Measurements from ENCODE around the gene TPRX2. TPM values are rescaled to one million over a fixed set of nuclear protein-coding genes. Genes with fewer than 3 reads are reported as not detected.
"Not testable (repeated sequence)": the region's sequence is repeated elsewhere in the genome, so short reads cannot be mapped to it uniquely, and the experiment has no call there.

The TPRX2 gene
- total RNA-seq, 1 donor from 2014 or later = not detected

DNA sequence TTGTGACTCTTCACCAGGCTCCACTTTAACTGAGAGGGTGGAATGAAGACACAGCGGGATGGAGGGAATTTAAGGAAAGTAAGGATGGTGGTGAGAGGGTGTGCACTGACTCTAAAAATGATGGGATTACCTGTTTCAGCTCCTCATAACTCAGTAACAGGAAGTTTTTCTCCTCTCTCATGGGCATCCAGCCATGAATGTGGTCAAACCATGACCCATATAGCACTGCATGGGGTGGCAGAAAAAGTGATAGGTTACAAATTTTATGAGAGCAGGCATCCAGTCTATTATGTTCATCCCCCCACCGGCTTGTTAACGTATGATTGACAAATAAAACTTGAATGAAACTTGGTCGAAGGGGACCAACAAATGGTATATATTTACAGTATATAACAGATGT lies 19.9 kb downstream of the TPRX2 start:
- H3K4me1 Mint-ChIP-seq = no peaks in the 10 kb centered on the region
- TF ChIP-seq, protein P1, sequence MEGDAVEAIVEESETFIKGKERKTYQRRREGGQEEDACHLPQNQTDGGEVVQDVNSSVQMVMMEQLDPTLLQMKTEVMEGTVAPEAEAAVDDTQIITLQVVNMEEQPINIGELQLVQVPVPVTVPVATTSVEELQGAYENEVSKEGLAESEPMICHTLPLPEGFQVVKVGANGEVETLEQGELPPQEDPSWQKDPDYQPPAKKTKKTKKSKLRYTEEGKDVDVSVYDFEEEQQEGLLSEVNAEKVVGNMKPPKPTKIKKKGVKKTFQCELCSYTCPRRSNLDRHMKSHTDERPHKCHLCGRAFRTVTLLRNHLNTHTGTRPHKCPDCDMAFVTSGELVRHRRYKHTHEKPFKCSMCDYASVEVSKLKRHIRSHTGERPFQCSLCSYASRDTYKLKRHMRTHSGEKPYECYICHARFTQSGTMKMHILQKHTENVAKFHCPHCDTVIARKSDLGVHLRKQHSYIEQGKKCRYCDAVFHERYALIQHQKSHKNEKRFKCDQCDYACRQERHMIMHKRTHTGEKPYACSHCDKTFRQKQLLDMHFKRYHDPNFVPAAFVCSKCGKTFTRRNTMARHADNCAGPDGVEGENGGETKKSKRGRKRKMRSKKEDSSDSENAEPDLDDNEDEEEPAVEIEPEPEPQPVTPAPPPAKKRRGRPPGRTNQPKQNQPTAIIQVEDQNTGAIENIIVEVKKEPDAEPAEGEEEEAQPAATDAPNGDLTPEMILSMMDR (IDR thresholded peaks at IDR 0.05; ENCODE audit: unreplicated experiment) = no peak
- no peak overlapping the region for H3K27ac Mint-ChIP-seq
- H3K9me3 Mint-ChIP-seq = peaks cover 3% of the 10 kb centered on the region
- no peak for DNase-seq (ENCODE audit: low spot score in 2 of 2, unreplicated experiment in 2 of 2)
- no peak overlapping the region for H3K4me3 Mint-ChIP-seq
- peaks cover 5% of the 10 kb centered on the region for H3K27me3 Mint-ChIP-seq (ENCODE audit: low read depth)
- no peaks in the 10 kb centered on the region for H3K36me3 Mint-ChIP-seq

DNA sequence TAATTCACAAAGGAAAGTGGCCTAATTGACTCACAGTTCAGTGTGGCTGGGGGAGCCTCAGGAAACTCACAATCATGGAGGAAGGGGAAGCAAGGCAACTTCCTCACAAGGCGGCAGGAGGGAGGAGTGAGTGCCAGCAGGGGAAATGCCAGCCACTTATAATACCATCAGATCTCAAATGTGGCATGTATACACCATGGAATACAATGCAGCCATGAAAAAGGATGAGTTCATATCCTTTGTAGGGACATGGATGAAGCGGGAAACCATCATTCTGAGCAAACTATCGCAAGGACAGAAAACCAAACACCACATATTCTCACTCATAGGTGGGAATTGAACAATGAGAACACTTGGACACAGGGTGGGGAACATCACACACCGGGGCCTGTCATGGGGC lies 20.4 kb downstream of the TPRX2 start:
- not testable (repeated sequence) for H3K4me1 Mint-ChIP-seq; H3K4me3 Mint-ChIP-seq; H3K27me3 Mint-ChIP-seq (ENCODE audit: low read depth); H3K9me3 Mint-ChIP-seq; H3K27ac Mint-ChIP-seq; DNase-seq (ENCODE audit: low spot score in 2 of 2, unreplicated experiment in 2 of 2); H3K36me3 Mint-ChIP-seq

DNA sequence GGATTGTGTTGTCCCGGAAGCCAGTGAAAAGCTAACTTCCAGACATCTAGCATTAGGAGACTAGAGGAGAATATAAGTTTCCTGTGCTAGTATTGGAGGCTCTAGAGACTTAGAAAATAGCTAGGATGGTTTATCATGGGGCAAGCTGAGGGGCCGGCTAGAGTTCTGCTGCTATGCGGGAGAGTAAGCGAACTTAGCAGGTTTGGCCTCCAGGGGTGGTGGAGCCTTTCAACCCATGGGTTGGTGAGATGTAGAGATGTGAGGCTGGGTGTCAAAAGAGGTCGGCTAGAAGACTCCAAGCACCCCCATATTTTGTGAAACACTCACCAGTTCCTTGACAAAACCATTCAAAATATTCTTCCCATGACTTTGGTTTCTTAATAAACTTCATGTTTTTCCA lies 22.7 kb downstream of the TPRX2 start:
- no peaks in the 10 kb centered on the region for H3K36me3 Mint-ChIP-seq
- no peaks in the 10 kb centered on the region for H3K4me1 Mint-ChIP-seq

DNA sequence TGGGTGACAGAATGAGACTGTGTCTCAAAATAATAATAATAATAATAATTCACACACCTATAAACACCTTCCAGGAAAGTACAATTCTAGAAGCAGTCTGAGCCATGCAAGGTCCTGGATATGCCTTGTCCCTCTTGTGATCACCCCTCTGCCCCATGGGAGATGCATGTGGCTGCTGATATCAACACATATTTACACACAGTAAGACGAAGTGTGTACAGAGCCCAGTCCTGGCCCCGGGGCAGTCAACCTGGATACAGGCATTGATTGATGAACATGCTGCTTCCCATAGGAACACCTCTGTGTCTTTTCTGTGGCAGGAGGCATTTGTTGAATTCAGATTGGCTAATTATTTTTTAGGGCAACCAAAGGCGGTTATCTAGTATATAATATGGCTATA lies 23.9 kb downstream of the TPRX2 start:
- Mint-ChIP-seq H3K27me3 (ENCODE audit: low read depth) (peaks cover 7% of the 10 kb centered on the region), H3K36me3 (no peaks in the 10 kb centered on the region), H3K4me1 (no peaks in the 10 kb centered on the region), H3K9me3 (peaks cover 3% of the 10 kb centered on the region), H3K4me3 (no peak overlapping the region), H3K27ac (no peak overlapping the region)
- no peak for DNase-seq (ENCODE audit: low spot score in 2 of 2, unreplicated experiment in 2 of 2)
- TF ChIP-seq, protein P1 (IDR thresholded peaks at IDR 0.05; ENCODE audit: unreplicated experiment) = no peak

More for the DNA sequence above, 22.7 kb downstream of the TPRX2 start:
- DNase-seq (ENCODE audit: low spot score in 2 of 2, unreplicated experiment in 2 of 2) = no peak
- TF ChIP-seq, protein P1 (IDR thresholded peaks at IDR 0.05; ENCODE audit: unreplicated experiment) = no peak
- Mint-ChIP-seq H3K9me3 (peaks cover 3% of the 10 kb centered on the region), H3K4me3 (no peak overlapping the region), H3K27me3 (ENCODE audit: low read depth) (peaks cover 7% of the 10 kb centered on the region), H3K27ac (no peak overlapping the region)

DNA sequence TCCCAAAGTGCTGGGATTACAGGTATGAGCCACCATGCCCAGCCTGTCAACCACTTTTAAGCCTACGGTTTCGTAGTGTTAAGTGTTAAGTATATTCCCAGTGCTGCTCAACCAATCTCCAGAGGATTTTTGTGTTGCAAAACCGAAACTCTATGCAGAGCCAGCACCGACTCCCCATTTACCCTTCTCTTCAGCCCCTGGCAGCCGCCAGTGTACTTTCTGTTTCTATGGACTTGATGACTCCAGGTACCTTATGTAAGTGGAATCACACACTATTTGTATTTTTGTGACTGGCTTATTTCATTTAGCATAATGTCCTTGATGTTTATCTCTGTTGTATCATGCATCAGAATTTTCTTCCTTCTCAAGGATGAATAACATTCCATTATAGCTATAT lies 26.0 kb downstream of the TPRX2 start:
- Mint-ChIP-seq H3K4me1 (no peaks in the 10 kb centered on the region), H3K4me3 (no peak overlapping the region), H3K27me3 (ENCODE audit: low read depth) (peaks cover 7% of the 10 kb centered on the region), H3K36me3 (no peaks in the 10 kb centered on the region), H3K9me3 (no peaks in the 10 kb centered on the region), H3K27ac (no peak overlapping the region)
- DNase-seq (ENCODE audit: low spot score in 2 of 2, unreplicated experiment in 2 of 2) = no peak
- TF ChIP-seq, protein P1 (IDR thresholded peaks at IDR 0.05; ENCODE audit: unreplicated experiment) = no peak

DNA sequence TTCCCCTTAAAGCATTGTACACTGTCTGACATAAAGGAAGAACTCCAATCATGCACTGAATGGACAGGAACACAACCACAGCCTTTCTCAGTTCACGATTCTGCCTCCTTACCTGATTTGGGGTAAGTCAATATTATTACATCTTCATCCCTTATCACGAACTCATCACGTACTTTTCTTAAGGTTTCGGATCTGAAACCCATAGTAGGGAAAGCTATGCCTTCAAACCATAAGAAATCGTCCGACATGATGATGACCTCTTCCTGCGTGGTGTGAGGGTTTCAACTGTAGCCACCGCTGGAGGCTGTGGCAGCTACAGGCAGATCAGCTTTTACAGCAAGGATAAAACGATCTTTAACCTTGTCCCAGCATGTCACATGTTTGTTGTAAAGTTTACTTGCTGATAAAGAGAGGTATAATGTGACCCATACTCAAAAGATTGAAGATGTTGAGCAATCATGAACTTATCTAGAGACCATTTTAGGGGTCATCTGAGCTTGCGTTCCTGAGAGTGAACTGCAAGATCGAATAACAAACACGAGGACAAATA lies 27.1 kb downstream of the TPRX2 start, which contains the start of gene SULT2A1:
Gene SULT2A1, minus strand, starts transcription at position 306 of the 550 bp plus-strand sequence. Its CDS starts 58 bp downstream, at position 248.
- Mint-ChIP-seq H3K27me3 (ENCODE audit: low read depth) (peaks cover 7% of the 10 kb centered on the region), H3K9me3 (no peaks in the 10 kb centered on the region), H3K4me3 (no peak within 1 kb of the TSS), H3K4me1 (peaks cover 7% of the 10 kb centered on the region), H3K27ac (peak within 1 kb of the TSS; percentile 23), H3K36me3 (no peaks in the 10 kb centered on the region)
- TF ChIP-seq, protein P1 (IDR thresholded peaks at IDR 0.05; ENCODE audit: unreplicated experiment) = no peak
- no peak for DNase-seq (ENCODE audit: low spot score in 2 of 2, unreplicated experiment in 2 of 2)
